VCaP (cell line): ENCODE data around the gene HYAL3.

Experiments used
- H3K27ac ChIP-seq: fragments of 450-650 bp; 2 replicates; pipeline ENCODE4 v1.5.1; 2017
- CTCF ChIP-seq: fragments of 450-650 bp; conservative IDR thresholded peaks from 2 replicates; pipeline ENCODE4 v1.5.1; 2017; ENCODE audit warnings: mild to moderate bottlenecking, moderate library complexity

Gene HYAL3

GRCh38 chr3:50260027-50260941, 38.9 kb downstream of the HYAL3 start:
- peak overlapping the region; percentile 93 for H3K27ac ChIP-seq
- peak; percentile 99 for TF ChIP-seq CTCF

GRCh38 chr3:50259432-50260026, 39.7 kb downstream of the HYAL3 start:
- no peak for TF ChIP-seq CTCF
- H3K27ac ChIP-seq, result peak overlapping the region; percentile 93

- no peak for TF ChIP-seq CTCF
- peak overlapping the region; percentile 93 for H3K27ac ChIP-seq
Observed at GRCh38 chr3:50258979-50259378, 40.2 kb downstream of the HYAL3 start.

- no peak overlapping the region; the same call in 1 of the 2 replicates for H3K27ac ChIP-seq
- TF ChIP-seq CTCF, result no peak
Observed at GRCh38 chr3:50258029-50258680, 41.0 kb downstream of the HYAL3 start.

GRCh38 chr3:50256978-50257890, 42.0 kb downstream of the HYAL3 start:
- no peak overlapping the region for H3K27ac ChIP-seq
- TF ChIP-seq CTCF, result peak; percentile 75

- no peak overlapping the region for H3K27ac ChIP-seq
- TF ChIP-seq CTCF, result no peak
Observed at GRCh38 chr3:50255251-50255615, 44.0 kb downstream of the HYAL3 start.
